Measurements from ENCODE around the gene PILRA.
"Not testable (repeated sequence)": the region's sequence is repeated elsewhere in the genome, so short reads cannot be mapped to it uniquely, and the experiment has no call there.

The PILRA gene

DNA sequence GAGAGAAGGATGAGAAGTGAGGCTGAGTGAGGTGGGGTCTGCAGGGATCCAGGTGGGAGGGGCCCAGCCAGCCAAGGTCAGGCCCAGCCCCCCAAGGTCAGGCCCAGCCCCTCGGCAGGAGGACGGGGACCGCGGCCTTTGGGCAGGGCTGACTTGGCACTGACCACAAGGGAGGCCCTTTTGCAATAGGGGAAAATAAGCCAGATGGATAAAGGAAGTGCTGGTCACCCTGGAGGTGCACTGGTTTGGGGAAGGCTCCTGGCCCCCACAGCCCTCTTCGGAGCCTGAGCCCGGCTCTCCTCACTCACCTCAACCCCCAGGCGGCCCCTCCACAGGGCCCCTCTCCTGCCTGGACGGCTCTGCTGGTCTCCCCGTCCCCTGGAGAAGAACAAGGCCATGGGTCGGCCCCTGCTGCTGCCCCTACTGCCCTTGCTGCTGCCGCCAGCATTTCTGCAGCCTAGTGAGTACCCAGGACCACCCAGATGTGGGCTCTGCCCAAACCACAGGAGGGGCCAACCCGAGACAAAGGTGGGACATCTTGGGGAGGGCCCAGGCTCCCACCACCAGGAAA, at the start of gene PILRA:
TSS of gene PILRA (plus strand) at position 227 of the 571 bp plus-strand sequence. CDS start at position 397, 170 bp downstream.
- DNase-seq, result no peak

DNA sequence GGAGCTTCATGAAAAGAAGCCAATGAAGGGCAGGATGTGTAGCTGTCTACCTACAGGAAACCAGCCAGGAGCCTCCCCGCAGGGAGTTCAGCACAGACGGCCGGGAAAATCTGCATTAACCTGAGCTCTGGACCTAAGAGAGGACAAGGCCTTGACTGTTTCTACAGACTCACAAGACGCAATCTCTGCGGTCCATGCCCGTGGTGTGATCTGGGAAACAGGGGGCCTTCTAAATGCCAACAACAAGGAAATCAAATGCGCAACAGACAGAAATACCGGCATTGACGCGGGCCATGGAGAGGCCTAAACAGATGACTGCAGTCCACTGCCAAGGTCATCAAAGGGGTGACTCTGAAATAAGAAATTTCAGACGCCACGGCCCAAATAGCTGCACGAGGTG, 49.1 kb upstream of the PILRA start:
- DNase-seq, result not testable (repeated sequence)

DNA sequence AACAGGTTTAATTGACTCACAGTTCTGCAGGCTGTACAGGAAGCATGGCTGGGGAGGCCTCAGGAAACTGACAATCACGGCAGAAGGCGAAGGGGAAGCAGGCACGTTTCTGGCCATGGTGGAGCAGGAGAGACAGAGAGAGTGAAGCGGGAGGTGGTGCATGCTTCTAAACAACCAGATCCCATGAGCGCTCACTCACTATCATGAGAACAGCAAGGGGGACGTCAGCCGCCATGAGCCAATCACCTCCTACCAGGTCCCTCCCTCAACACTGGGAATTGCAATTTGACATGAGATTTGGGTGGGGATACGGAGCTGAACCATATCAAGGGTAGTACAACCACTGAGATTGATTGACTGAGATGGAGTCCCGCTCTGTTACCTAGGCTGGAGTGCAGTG, 47.6 kb upstream of the PILRA start:
- not testable (repeated sequence) for DNase-seq

DNA sequence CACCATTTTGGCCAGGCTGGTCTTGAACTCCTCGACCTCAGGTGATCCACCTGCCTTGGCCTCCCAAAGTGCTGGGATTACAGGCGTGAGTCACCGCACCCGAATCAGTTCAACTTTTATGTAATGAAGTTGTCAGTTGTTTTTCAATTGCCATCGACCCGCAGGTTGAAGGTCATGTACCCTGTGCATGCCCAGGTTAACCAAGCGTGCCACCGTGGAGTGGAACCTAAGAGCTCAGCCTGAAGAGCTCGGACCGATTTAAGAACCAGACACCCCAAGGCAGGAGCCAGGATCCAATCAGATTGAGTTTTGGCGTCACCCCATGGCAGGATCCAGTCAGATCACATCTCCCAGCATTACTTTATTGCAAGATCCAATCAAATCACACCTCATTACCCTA, 46.4 kb upstream of the PILRA start:
- DNase-seq, result not testable (repeated sequence)

DNA sequence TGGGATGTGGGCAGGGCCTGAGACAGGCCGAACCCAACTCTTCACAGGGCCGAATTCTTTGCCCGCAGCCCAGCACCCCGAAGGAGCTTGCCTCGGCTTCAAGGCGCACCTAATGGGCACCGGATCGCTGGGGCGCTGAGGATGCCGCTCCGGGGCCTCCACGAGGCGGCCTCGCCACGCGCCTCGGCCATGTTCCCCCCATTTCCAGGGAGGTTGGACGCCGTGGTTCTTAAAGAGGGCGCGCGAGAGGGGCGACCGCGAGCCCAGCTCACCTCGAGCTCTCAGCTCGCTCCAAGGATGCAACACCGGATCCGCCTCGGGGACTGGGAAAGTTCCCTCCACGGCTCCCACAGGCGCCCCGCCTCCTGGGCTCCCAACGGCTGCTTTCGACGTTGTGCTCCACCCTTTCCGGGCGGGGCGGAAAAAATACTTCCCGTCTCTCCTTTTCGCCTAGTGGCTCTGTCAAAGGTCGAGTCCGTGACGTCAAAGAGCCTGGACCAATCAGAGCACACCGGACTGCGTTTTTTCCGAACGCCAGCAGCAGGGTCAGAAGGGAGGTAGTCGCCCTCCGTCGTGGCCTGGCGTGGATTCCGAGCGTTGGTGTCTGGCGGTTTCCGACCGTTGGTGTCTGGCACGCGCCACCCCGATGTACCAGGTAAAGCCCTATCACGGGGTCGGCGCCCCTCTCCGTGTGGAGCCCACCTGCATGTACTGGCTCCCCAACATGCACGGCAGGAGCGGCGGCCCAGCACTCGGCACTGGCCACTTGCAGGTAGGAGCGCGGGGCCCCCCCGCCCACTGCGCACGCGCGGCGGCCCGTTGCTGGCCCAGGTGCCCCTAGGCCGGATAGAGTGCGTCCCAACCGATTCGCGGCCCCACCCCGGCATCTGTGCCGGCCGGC, 37.5 kb upstream of the PILRA start:
- peak; percentile 71 for DNase-seq

DNA sequence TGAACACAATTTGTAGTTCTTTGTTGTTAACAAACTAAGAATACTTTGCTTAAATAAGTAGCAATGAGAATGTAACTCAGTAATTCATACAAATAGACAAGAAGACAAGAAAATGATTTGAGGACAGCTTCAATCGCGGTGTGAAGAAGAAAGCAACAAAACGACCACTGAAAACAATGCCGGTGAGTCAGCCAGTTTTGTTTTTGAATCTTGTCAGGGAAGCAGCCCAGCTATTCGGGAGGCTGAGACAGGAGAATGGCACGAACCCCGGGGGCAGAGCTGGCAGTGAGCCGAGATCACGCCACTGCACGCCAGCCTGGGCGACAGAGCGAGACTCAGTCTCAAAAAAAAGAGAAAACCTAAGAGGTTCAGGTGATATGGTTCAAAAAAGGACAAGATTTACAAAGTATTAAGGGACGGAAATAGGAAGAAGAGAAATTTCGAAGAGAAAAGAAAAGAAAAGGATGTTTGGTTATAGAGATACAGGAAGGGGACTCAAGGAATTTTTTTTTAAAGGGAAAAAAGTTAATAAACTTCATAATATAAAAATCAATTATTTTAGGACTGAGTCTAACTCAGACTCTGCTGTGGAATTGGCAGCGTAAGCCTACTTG, 35.1 kb upstream of the PILRA start:
- DNase-seq, result not testable (repeated sequence)

DNA sequence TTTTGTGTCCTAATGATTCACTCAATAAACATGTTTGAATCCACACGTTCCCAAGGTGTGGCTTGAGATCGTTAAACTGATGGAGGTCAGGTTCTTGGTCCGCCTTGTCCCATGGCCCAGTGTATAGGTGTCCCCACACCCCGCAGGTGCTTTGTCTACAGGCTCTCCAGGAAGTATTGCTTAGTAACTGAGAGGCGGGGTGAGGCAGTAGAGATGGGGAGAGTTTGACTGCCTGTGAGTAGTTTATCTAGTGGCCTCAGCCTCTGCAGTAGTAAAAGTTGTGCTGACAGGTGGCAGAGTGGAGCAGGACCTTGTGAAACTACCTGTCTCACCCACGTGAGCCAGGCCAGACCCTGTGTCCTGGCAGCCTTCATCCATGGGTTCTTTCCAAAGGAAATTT, 32.0 kb upstream of the PILRA start:
- not testable (repeated sequence) for DNase-seq

DNA sequence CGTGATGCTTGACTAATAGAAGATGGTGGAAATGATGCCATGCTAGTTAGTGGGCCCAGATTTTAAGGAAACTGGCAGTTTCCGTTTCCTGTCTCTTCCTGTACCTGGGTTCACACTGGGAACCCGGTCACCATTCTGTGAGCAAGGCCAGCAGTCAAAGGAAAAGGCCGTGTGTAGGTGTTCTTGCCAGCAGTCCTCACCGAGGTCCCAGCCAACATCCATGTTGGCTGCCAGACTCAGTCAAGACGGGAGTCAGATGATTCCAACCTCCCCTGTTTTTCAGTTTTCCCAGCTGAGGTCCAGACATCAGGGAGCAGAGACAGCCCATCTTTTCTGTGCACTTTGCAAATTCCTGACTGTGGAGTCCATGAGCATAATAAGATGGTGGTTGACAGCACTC, 30.5 kb upstream of the PILRA start:
- no peak for DNase-seq

DNA sequence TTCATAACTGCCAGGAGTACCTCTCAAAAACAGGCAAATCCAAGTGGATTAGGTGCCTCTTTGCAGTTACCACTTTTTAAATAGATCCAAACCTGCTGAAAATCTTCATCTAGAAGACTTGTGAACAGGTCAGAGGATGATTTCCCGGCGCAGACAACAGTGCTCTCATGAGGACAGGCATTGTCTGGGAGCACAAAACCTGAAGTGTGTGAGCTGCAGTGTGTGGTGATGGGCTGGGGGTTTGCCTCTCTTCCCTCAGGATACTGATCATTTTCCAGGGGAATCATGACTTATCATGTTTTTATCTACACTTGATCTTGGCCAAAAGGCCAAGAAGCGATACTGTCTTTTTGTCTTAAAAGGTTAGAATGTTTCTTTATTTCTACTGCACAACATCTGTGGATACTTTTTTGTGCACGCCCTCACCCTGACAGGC, 29.1 kb upstream of the PILRA start:
- not testable (repeated sequence) for DNase-seq

DNA sequence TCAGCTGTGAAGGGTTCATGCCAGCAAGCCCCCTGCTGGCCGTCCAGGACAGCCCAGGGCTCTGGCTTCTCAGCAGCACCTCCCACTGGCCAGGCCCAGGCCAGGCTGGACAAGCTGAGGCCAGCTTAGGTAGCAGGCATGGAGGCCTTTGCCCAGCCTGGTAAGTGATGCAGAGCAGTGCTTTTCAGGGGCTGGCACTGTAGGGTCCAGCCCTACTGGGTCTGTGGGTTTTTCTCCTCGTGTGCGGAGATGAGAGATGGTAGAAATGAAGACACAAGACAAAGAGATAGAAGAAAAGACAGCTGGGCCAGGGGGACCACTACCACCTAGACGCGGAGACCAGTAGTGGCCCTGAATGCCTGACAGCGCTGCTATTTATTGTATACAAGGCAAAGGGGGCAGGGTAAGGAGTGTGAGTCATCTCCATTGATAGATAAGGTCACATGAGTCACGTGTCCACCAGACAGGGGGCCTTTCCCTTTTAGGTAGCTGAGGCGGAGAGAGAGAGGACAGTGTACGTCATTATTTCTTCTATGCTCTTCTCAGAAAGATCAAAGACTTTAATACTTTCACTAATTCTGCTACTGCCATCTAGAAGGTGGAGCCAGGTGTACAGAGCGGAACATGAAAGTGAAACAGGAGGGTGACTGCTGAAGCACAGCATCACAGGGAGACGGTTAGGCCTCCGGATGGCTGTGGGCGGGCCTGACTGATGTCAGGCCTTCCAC, 28.6 kb upstream of the PILRA start:
- not testable (repeated sequence) for DNase-seq

DNA sequence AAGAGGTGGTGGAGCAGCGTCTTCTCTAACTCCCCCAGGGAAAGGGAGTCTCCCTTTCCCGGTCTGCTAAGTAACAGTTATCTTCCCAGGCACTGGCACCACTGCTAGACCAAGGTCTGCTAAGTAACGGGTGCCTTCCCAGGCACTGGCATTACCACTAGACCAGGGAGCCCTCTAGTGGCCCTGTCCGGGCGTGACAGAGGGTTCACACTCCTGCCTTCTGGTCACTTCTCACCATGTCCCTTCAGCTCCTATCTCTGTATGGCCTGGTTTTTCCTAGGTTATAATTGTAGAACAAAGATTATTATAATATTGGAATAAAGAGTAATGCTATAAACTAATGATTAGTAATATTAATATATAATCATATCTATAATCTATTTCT, 28.0 kb upstream of the PILRA start:
- not testable (repeated sequence) for DNase-seq

DNA sequence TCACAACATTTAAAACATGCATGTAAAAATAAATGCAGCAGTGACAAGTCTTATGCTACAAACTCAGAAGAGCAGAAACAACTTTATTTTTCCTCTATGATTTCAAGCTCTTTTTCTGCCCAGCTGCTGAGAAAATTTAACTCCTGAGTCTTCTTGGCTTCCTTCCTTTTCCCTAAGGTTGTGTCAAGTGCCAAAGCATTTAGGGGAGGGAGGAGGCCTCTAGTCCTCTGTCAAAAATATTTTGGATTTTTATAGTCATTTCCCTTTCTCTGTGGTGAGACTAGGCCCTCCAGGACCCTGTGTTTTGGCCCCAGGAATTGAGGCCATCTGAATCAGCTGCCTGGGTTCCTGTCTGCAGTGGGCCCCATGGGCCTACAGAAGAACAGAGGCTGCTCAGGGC, 26.4 kb upstream of the PILRA start:
- no peak for DNase-seq

DNA sequence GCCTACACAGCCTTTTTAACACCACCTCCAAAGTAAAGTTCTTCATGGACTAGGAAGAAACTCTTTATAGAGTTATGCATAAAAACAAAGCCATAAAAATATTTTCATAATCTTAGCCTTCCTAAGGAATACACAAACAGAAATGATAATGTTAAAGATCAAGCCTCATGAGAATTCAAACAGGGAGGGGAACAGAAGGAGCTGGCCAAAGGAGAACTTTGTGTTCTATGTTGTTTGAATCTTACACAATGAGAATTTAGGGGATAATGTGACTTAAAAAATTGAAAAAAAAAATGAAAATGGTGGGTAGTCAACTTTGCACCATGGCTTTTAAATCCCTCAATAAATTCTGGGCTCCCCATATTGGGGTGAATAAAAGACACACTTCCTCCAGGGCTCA, 24.5 kb upstream of the PILRA start:
- DNase-seq, result no peak

DNA sequence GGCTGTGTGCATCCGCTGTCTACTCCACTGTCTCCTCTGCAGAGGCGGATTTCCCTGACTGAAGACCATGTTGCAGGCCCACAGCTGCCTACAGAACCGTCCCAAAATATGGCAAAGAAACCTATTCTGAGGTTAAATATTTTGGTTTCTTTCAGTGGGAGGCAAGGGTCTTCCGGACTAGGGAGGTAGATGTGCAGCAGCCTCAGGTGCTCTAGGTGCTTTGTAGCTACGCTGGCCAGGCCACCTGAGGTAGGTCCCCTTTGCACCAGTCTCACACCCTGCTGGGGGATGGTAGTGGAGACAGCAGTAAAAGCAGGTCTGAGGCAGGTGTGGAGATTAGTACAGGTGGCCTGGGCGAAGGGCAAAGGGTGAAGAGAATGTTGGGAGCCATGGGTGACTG, 23.5 kb upstream of the PILRA start:
- DNase-seq, result no peak

DNA sequence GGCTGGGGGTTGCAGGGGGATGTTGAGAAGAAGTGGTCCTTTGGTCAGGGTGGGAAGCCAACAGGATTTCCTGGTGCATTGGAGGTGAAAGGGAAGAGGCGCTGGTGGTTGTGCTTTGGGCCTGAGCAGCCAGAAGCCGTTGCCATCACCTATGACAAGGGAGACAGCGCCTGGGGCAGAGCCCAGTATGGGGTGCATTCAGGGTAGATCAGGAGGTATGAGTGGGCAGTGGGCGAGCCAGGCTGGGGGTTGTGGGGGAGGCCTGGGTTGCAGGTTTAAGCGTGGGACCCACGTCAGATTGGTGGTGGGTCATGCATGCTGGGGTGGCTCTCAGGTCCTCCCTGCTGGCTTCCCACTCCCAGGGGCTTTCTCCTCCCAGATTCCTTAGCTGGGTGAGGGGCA, 21.6 kb upstream of the PILRA start:
- DNase-seq, result no peak

DNA sequence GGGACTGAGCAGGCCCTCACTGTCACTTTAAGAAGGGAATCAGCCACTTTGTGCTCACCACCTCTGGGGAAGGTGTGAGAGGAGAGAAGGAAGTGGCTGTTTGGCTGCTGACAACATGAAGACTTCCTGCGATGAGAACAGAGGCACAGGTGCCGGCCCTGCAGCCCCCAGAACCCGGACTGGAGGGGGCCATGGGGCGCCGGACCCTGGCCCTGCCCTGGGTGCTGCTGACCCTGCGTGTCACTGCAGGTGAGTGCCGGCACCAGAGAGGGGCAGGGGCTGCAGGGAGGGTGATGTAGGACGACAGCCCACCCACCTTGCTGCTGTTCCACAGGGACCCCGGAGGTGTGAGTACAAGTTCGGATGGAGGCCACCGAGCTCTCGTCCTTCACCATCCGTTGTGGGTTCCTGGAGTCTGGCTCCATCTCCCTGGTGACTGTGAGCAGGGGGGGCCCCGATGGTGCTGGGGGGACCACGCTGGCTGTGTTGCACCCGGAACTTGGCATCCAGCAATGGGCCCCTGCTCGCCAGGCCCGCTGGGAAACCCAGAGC, 21.0 kb upstream of the PILRA start:
- DNase-seq, result not testable (repeated sequence)

DNA sequence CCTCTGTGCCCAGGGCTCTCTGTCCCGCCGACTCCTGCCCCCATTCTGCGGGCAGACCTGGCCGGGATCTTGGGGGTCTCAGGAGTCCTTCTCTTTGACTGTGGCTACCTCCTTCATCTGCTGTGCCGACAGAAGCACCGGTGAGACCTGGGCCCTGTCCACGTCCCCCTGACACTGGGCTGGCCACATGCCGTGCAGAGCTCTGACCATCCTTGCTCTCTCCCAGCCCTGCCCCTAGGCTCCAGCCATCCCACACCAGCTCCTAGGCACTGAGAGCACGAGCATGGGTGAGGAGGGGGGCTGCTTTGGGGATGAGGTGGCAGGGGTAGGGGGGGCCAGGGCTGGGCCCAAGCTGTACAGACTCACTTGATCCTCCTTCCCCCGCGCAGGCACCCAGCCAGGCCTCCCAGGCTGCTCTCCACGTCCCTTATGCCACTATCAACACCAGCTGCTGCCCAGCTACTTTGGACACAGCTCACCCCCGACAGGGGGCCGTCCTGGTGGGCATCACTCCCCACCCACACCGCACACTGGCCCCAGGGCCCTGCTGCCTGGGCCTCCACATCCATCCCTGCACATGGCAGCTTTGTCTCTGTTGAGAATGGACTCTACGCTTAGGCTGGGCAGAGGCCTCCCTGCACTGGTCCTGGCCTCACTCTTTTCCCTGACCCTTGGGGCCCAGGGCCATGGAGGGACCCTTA, 20.2 kb upstream of the PILRA start:
- DNase-seq, result no peak

DNA sequence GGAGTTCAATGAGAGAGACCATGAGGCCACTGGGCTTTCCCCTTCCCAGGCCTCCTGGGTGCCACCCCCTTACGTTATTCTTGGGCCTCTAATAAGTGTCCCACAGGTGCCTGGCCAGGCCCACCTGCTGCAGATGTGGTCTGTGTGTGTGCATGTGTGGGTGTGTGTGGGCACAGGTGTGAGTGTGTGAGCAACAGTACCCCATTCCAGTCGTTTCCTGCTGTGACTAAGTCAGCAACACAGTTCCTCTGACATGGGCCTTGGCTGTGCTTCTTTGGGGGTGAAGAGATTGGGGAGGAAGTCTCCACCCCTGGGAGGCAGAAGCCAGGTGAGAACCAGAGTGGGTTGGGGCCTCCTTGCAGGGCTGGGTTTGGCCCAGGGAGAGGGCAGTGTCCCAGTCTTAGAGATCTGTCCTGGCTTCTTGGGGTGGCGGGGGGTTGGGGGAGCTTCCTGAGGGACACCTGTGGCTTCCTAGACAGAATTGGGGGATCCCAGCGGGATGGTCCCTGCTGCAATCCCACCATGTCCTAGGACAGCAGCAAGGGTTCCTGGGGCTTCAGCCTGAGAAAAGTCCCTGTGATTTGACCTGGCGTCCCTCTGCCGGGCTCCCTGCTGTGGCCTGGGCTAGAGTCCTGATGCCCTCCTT, 19.5 kb upstream of the PILRA start:
- no peak for DNase-seq

DNA sequence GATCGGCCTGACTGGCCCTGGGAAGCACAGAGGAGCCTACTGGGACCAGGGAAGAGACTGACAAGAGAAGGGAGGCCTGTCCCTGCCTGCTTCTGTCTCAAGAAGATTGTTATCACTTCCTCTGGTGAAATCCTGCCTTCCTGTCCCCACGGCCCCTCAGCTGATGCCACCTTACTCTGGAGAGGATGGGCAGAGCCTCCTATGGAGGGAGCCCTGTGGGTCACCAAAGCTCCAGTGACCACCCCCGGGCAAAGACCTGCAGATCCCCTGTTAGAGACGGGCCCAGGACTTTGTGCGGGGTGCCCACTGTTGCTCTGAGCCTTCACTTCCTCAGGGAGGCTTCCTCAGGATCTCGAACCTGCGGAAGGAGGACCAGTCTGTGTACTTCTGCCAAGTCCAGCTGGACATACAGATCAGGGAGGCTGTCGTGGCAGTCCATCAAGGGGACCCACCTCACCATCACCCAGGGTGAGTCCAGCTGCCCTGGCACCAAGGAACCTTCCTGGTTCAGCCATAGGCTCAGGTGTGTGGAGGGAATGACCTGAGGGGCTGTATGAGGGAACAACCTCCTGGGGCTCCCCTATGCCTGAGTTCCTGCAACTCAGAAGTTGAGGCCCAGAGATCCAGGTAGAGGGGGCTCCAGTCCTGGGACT, 16.7 kb upstream of the PILRA start:
- DNase-seq, result no peak

DNA sequence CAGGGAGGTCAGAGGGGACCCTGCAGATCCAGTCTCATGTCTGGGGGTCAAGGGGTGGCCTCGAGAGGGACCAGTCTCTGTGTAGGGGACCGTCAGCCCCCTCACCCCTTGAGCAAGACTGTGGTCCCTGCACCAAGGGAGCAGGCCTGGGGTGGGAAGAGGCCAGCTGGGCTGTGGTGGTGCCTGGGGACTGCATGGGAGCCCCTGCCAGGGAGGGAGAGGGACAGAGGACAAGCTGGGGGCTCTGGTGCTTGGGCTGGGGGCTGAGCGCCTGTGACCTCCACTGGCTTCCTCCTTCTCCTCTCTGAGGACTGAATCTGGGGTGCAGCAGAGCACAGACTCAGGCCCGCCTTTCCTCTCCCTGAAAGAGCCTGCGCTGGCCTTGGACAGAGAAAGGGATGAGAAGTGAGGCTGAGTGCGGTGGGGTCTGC, 16.1 kb upstream of the PILRA start:
- DNase-seq, result no peak

Measured in NCI-H2029 treated with DMSO at 0.1 percent for 48 hours (cell line).